T-helper 1 cell treated with Interleukin-12 subunit alpha and Interleukin-12 subunit beta and Interleukin-4 antibody, amounts not matched to agents 30 ng/mL and 1 ng/mL, for 36 hours (primary cell): Measurements from ENCODE around the gene MDH2. TPM values are rescaled to one million over a fixed set of nuclear protein-coding genes. Genes with fewer than 3 reads are reported as not detected.
"Not testable (repeated sequence)": the region's sequence is repeated elsewhere in the genome, so short reads cannot be mapped to it uniquely, and the experiment has no call there.

Source experiments
- intact Hi-C: fragments of 100-400 bp; cut with micrococcal nuclease; formaldehyde crosslinking; loops from one replicate; pipeline ENCODE4 v1.15.1; 2024
- total RNA-seq: library from RNA; stranded (reverse); gene quantifications from 2 replicates; pipeline ENCODE4 v1.2.3, GENCODE V29; 2022

The MDH2 gene
- total RNA-seq, 1 donor from 2014 or later, result 185 TPM

GRCh38 chr7:76108540-76109233, 60.8 kb downstream of the MDH2 start:
- intact Hi-C loops, result no loop called here

GRCh38 chr7:76113042-76113630, 65.2 kb downstream of the MDH2 start:
- intact Hi-C loops, result not testable (repeated sequence)

- intact Hi-C loops, result not testable (repeated sequence)
These were observed 66.8 kb downstream of the MDH2 start for GRCh38 chr7:76114742-76115141.

Other genes with a start within 250 kb of the MDH2 start
- gene CCL24, start 234.3 kb upstream of the MDH2 start, total RNA-seq, result not detected in 2 replicates
- 41.4 and 43.5 TPM in 2 replicates for gene RHBDD2, start 169.1 kb upstream of the MDH2 start, total RNA-seq
- 78.0 and 78.2 TPM in 2 replicates for gene POR, start 133.0 kb upstream of the MDH2 start, total RNA-seq
- gene TMEM120A, start 53.5 kb upstream of the MDH2 start, total RNA-seq, result 35.9 and 44.0 TPM in 2 replicates
- 33.5 and 34.1 TPM in 2 replicates for gene STYXL1, start 106 bp upstream of the MDH2 start, total RNA-seq
- 0.29 TPM in 1 of 2 replicates, not detected in the other for gene SRRM3, start 153.8 kb downstream of the MDH2 start, total RNA-seq